ENCODE data around the gene NANP.
"Not testable (repeated sequence)": the region's sequence is repeated elsewhere in the genome, so short reads cannot be mapped to it uniquely, and the experiment has no call there.

The NANP gene

DNA sequence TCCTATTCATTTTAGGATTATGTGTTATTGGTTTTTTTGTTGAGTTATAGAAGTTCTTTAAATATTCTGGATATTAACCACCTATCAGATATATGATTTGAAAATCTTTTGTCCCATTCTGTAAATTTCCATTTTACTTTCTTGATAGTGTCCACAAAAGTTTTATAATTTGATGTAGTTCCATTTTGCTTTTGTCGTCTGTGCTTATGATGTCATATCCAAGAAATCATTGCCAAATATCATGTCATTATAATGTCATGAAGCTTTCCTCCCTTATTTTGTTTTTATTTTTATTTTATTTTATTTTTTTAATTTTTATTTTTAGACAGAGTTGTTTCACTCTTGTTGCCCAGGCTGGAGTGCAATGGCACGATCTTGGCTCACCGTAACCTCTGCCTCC lies 21.0 kb upstream of the NANP start:
- TF ChIP-seq, protein P1, sequence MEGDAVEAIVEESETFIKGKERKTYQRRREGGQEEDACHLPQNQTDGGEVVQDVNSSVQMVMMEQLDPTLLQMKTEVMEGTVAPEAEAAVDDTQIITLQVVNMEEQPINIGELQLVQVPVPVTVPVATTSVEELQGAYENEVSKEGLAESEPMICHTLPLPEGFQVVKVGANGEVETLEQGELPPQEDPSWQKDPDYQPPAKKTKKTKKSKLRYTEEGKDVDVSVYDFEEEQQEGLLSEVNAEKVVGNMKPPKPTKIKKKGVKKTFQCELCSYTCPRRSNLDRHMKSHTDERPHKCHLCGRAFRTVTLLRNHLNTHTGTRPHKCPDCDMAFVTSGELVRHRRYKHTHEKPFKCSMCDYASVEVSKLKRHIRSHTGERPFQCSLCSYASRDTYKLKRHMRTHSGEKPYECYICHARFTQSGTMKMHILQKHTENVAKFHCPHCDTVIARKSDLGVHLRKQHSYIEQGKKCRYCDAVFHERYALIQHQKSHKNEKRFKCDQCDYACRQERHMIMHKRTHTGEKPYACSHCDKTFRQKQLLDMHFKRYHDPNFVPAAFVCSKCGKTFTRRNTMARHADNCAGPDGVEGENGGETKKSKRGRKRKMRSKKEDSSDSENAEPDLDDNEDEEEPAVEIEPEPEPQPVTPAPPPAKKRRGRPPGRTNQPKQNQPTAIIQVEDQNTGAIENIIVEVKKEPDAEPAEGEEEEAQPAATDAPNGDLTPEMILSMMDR (conservative IDR thresholded peaks at IDR 0.05; ENCODE audit: control insufficient read depth, insufficient read depth, low read depth, low read length): no peak
- no peak for DNase-seq (ENCODE audit: low read depth)
- H3K4me3 ChIP-seq (ENCODE audit: control insufficient read depth, low read depth, low read length): no peak overlapping the region

DNA sequence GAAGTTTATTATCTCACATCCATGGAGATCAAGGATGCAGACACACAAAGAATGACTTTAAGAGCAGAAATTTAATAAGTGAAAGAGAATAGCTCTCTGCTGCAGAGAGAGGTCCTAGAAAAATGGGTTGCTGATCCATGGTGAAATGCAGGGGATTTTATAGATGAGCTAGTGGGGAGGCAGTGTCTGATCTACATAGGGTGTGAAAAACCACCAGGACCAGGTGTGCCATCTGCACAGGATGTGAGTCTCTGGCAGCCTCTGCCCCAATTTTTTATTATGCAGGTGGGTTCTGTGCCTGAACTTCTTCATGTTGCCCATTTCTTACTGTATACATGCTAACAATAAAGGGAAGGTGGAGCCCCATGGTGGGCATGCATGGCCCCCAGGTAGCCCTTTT lies 19.9 kb upstream of the NANP start:
- TF ChIP-seq, protein P1 (conservative IDR thresholded peaks at IDR 0.05; ENCODE audit: control insufficient read depth, insufficient read depth, low read depth, low read length): no peak
- no peak for DNase-seq (ENCODE audit: low read depth)
- no peak overlapping the region for H3K4me3 ChIP-seq (ENCODE audit: control insufficient read depth, low read depth, low read length)

DNA sequence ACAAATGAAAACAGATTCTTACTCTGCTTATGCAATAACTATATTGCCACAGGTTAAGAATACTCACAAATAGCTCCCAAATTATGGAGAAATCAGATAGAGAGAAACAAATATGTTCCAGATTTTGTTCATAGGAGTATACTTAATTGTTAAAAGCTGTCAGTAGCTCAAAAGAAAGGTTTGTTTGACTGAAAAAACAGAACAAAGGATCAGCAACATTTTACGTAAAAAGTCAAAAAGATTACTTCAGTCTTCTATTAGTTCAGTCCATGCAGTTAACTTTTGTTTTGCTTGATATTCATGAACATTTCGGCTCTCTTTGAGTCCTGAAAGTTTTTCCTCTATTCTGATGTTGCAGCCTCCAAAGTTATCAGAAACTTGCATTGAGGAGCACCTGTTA lies 13.4 kb upstream of the NANP start:
- DNase-seq (ENCODE audit: low read depth): peak; percentile 4
- no peak overlapping the region for H3K4me3 ChIP-seq (ENCODE audit: control insufficient read depth, low read depth, low read length)
- TF ChIP-seq, protein P1 (conservative IDR thresholded peaks at IDR 0.05; ENCODE audit: control insufficient read depth, insufficient read depth, low read depth, low read length): no peak

DNA sequence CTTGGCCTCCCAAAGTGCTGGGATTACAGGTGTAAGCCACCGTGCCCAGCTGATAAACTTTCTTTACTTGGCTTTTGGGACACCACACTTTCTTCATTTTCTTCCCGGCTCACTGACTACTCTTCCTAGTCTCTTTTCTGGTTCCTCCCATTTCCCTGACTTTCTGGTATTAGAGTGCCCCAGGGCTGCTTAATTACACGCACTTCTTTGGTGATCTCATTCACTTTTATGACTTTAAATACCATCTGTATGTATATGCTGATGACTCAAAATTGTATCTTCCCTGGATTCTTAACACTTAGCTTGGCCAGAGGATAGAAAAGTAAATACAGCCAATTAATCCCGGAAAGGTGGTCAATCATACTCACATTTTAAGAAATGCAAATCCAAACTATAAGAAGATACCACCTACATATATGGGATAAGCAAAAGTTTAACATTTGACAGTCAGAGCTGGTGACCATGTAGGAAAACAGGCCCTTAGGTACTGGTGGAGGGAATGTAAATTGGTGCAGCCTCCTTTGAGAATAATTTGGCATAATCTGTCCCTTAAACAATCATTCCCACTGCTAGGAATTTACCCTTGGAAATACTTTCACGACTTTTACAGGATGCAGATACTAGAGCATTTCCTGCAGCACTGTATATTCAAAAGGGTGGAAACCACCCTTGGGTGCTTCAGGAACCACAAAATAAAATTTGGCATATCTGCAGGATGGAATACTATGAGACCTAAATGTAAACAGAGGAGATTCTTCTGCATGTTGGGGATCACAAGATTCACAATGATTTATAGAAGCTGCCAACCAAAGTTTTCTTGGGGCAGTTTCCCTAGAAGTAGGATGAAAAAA lies 9.4 kb upstream of the NANP start:
- peak; percentile 10 for DNase-seq (ENCODE audit: low read depth)
- no peak overlapping the region for H3K4me3 ChIP-seq (ENCODE audit: control insufficient read depth, low read depth, low read length)
- TF ChIP-seq, protein P1 (conservative IDR thresholded peaks at IDR 0.05; ENCODE audit: control insufficient read depth, insufficient read depth, low read depth, low read length): no peak

DNA sequence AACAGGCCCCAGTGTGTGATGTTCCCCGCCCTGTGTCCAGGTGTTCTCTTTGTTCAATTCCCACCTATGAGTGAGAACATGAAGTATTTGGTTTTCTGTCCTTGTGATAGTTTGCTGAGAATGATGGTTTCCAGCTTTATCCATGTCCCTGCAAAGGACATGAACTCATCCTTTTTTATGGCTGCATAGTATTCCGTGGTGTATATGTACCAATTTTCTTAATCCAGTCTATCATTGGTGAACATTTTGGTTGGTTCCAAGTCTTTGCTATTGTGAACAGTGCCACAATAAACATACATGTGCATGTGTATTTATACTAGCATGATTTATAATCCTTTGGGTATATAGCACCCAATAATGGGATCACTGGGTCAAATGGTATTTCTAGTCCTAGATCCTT lies 6.8 kb upstream of the NANP start:
- DNase-seq (ENCODE audit: low read depth): not testable (repeated sequence)

DNA sequence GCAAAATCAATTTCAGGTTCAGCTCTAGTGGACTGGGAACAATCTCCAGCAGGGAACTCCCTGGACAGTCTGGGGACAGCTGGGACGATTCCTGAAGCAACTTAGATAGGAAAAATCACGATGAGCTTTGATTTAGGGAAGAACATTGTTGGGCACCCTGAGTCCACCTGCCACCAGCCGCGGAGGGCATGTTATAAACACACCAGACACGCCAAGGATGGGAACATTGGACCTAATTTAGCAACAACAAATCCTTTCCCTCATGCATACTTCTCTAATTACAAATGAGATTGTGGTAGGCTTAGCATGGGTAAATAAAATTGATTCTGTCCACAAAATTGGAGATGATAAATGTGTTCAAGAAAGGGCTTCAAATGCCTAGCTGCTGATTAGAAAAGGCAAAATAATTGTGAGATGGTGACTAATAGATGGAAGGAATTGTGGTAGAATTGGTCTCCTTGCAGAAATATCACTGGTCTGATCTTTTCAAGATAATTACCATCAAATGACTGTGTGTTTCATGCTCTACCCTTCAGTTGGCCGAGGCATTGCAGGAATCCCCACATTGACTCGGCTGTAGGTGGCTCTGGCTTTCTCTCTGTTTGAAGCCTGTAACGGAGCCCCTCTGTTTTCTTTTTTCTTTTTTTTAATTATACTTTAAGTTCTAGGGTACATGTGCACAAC lies 6.1 kb upstream of the NANP start:
- TF ChIP-seq, protein P1 (conservative IDR thresholded peaks at IDR 0.05; ENCODE audit: control insufficient read depth, insufficient read depth, low read depth, low read length): no peak
- H3K4me3 ChIP-seq (ENCODE audit: control insufficient read depth, low read depth, low read length): no peak overlapping the region
- no peak for DNase-seq (ENCODE audit: low read depth)

More for the DNA sequence above, 6.8 kb upstream of the NANP start:
- not testable (repeated sequence) for H3K4me3 ChIP-seq (ENCODE audit: control insufficient read depth, low read depth, low read length)

DNA sequence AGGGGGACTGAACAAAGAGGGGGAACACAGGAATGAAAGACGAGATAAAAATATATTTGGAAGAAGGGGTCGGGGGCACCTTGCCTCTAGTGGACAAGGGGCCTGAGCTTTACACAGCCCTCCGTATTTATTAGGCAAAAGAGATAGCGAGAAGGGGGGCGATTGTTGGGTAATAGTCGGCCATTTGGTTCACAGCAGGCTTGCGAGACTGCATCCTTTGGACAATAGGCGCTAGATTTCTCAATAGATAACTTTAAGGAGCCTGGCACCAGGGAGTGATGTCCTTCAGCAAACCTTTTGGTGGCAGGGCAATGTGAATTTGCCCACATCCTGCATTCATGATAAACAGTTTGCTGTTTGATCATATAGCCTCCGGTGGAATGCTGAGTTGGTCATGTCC lies 3.0 kb upstream of the NANP start:
- H3K4me3 ChIP-seq (ENCODE audit: control insufficient read depth, low read depth, low read length): no peak overlapping the region
- TF ChIP-seq, protein P1 (conservative IDR thresholded peaks at IDR 0.05; ENCODE audit: control insufficient read depth, insufficient read depth, low read depth, low read length): no peak
- no peak for DNase-seq (ENCODE audit: low read depth)
